Activated CD8-positive, alpha-beta T cell treated with anti-CD3 and anti-CD28 coated beads for 36 hours (primary cell): ENCODE data around the gene TMEM248. TPM values are rescaled to one million over a fixed set of nuclear protein-coding genes. Genes with fewer than 3 reads are reported as not detected.

Source experiments
- ATAC-seq: fragments of 200-7000 bp; cut with Tn5 transposase; one replicate; pipeline ENCODE4 v1.10.0; 2021; ENCODE audit warnings: mild to moderate bottlenecking, moderate library complexity
- CTCF ChIA-PET: fragments of 350-600 bp; sonication (Branson Sonifier 250); formaldehyde crosslinking; loops from one replicate; lab custom pipeline; 2021; ENCODE audit warnings: antibody characterized with exemption; lab: Charles Lee
- POLR2A ChIA-PET: fragments of 350-600 bp; sonication (Branson Sonifier 250); formaldehyde crosslinking; loops from one replicate; lab custom pipeline; 2021; ENCODE audit warnings: antibody characterized with exemption; lab: Charles Lee
- DNase-seq: peaks from one replicate; pipeline ENCODE4 v3.0.0-alpha.2; 2020
- H3K27ac Mint-ChIP-seq: one replicate; pipeline ENCODE4 v1.8.0; 2021; ENCODE audit warnings: mild to moderate bottlenecking, mixed read lengths
- H3K27me3 Mint-ChIP-seq: one replicate; pipeline ENCODE4 v1.8.0; 2021; ENCODE audit warnings: mixed read lengths
- H3K36me3 Mint-ChIP-seq: one replicate; pipeline ENCODE4 v1.8.0; 2021; ENCODE audit warnings: low read depth, mixed read lengths
- H3K4me1 Mint-ChIP-seq: one replicate; pipeline ENCODE4 v1.8.0; 2021; ENCODE audit warnings: low read depth, mixed read lengths
- H3K4me3 Mint-ChIP-seq: one replicate; pipeline ENCODE4 v1.8.0; 2021; ENCODE audit warnings: mild to moderate bottlenecking, moderate library complexity, mixed read lengths
- H3K9me3 Mint-ChIP-seq: one replicate; pipeline ENCODE4 v1.8.0; 2021; ENCODE audit warnings: mixed read lengths
- intact Hi-C: fragments of 100-400 bp; cut with micrococcal nuclease; formaldehyde crosslinking; loops from one replicate; pipeline ENCODE4 v1.10.0; 2022
- total RNA-seq, 2 experiments: library from RNA; stranded (reverse); gene quantifications; one replicate each; pipeline ENCODE4 v1.2.3, GENCODE V29; 2021
- TF ChIP-seq, protein P1 (sequence below): fragments of 200-600 bp; IDR thresholded peaks from one replicate; pipeline ENCODE4 v1.8.0; 2022; ENCODE audit warnings: antibody characterized with exemption, mild to moderate bottlenecking

The TMEM248 gene
- total RNA-seq, 2 experiments from 2014 or later: 66.7 to 76.1 TPM

DNA sequence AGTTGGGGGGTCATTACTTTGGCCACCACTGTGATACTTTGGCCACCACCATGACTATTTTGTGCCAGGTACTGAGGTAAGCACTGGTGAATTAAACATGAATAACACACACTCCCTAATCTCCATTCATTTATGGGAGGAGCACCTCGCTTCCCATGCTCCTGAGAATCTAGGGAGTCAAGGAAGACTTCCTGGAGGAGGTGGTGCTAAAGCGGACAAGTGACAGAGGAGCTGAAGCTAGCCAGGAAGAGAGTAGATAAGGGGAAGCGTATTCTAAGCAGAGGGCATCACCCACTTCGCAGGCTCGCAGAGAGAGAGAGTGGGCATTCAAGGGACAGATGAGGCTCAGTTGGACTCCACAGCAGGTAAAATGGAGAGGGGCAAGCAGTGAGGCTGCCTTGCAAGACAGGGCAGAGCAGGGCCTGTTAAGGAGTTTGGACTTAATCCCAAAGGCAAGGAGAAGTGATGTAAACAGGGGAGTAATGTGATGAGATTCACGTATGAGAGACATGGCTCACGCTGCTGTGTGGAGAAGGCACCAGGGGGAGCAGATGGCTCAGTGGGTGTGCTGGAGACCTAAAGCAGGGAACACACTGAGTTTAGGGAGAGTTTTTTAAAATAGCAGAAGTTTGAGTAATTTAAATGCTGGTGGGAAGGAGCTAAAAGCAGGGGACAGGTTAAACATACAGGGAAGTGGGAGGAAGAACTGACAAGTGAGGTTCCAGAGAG is 21.3 kb upstream of the TMEM248 start:
- CTCF ChIA-PET: no interaction called here
- DNase-seq (no peak), ATAC-seq (no peak)
- Mint-ChIP-seq H3K4me3 (no peak overlapping the region), H3K4me1 (no peaks in the 10 kb centered on the region), H3K36me3 (peaks cover 3% of the 10 kb centered on the region), H3K27me3 (no peaks in the 10 kb centered on the region), H3K9me3 (no peaks in the 10 kb centered on the region), H3K27ac (no peak overlapping the region)
- POLR2A ChIA-PET: no interaction called here
- TF ChIP-seq, protein P1, sequence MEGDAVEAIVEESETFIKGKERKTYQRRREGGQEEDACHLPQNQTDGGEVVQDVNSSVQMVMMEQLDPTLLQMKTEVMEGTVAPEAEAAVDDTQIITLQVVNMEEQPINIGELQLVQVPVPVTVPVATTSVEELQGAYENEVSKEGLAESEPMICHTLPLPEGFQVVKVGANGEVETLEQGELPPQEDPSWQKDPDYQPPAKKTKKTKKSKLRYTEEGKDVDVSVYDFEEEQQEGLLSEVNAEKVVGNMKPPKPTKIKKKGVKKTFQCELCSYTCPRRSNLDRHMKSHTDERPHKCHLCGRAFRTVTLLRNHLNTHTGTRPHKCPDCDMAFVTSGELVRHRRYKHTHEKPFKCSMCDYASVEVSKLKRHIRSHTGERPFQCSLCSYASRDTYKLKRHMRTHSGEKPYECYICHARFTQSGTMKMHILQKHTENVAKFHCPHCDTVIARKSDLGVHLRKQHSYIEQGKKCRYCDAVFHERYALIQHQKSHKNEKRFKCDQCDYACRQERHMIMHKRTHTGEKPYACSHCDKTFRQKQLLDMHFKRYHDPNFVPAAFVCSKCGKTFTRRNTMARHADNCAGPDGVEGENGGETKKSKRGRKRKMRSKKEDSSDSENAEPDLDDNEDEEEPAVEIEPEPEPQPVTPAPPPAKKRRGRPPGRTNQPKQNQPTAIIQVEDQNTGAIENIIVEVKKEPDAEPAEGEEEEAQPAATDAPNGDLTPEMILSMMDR: no peak
- intact Hi-C loops: no loop called here

GRCh38 chr7:66901941-66902843 is 18.8 kb upstream of the TMEM248 start:
- intact Hi-C loops: no loop called here
- CTCF ChIA-PET: interaction anchor here (1.1 to 1.8 kb wide), 2 partner anchors 7 to 39 kb away, joined by 3 to 8 read pairs; no protein-coding TSS in a partner anchor

GRCh38 chr7:66902844-66903180 is 18.2 kb upstream of the TMEM248 start:
- no peak overlapping the region for H3K4me3 Mint-ChIP-seq
- no peaks in the 10 kb centered on the region for H3K27me3 Mint-ChIP-seq
- ChIA-PET CTCF (interaction anchor here (1.1 to 1.8 kb wide), 2 partner anchors 8 to 40 kb away, joined by 3 to 8 read pairs; no protein-coding TSS in a partner anchor), POLR2A (no interaction called here)
- no peaks in the 10 kb centered on the region for H3K4me1 Mint-ChIP-seq
- intact Hi-C loops: no loop called here
- H3K36me3 Mint-ChIP-seq: peaks cover 3% of the 10 kb centered on the region
- TF ChIP-seq, protein P1: no peak
- DNase-seq (no peak), ATAC-seq (no peak)
- no peaks in the 10 kb centered on the region for H3K9me3 Mint-ChIP-seq
- no peak overlapping the region for H3K27ac Mint-ChIP-seq

More at GRCh38 chr7:66901941-66902843, 18.8 kb upstream of the TMEM248 start:
- Mint-ChIP-seq H3K27ac (no peak overlapping the region), H3K9me3 (no peaks in the 10 kb centered on the region), H3K27me3 (no peaks in the 10 kb centered on the region), H3K4me1 (no peaks in the 10 kb centered on the region), H3K36me3 (peaks cover 3% of the 10 kb centered on the region), H3K4me3 (no peak overlapping the region)
- DNase-seq (no peak), ATAC-seq (no peak)
- TF ChIP-seq, protein P1: no peak
- POLR2A ChIA-PET: no interaction called here

DNA sequence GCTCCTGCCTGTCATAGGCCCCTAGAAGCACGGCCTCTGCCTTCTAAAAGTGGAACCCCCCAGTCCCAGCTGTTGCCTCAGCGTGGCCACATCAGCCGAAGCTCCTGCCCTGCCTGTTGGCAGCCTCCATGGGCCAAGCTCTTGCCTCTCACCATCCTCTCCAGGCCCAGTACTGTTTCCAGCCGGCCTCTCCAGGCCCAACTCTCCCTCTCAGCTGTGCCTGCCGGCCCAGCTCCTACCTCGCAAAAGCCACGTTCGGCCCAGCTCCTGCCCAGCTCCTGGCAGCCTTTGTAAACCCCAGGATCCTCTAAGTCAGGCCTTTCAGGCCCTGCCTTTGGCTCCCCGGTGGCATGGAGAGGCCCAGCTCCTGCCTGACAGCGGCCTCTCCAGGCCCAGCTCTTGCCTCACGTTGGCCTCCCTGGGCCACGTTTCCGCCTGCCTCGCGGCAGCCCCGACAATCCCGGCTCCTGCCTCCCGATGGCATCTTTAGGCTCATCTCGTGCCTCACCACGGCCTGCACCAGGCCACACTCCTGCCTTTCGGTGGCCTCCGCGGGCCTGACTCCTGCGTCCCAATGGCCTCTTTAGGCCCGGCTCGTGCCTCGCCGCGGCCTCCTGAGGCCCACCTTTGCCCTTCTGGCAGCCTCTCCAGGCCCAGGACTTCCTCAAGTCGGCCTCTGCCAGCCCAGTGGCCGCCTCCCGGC is 17.5 kb upstream of the TMEM248 start:
- no peak overlapping the region for H3K27ac Mint-ChIP-seq
- POLR2A ChIA-PET: interaction anchor here (1.5 kb wide), 1 partner anchor 20 kb away, joined by 4 read pairs; no protein-coding TSS in a partner anchor

More for the DNA sequence above, 17.5 kb upstream of the TMEM248 start:
- Mint-ChIP-seq H3K27me3 (no peaks in the 10 kb centered on the region), H3K9me3 (no peaks in the 10 kb centered on the region), H3K4me1 (no peaks in the 10 kb centered on the region), H3K4me3 (no peak overlapping the region), H3K36me3 (peaks cover 3% of the 10 kb centered on the region)
- DNase-seq: no peak
- intact Hi-C loops: no loop called here
- CTCF ChIA-PET: interaction anchor here (1.1 to 1.8 kb wide), 2 partner anchors 9 to 41 kb away, joined by 3 to 8 read pairs; no protein-coding TSS in a partner anchor
- no peak for ATAC-seq
- TF ChIP-seq, protein P1: no peak
